CD4-positive, alpha-beta T cell treated with Interferon alpha-2 for 1 hour (primary cell): Measurements from ENCODE around the gene SLC6A18.
A peak's percentile ranks its signal among the peaks of the same experiment; 100 is the strongest.
"Not testable (repeated sequence)": the region's sequence is repeated elsewhere in the genome, so short reads cannot be mapped to it uniquely, and the experiment has no call there.

Source experiments
- DNase-seq, 2 donors: peaks; one replicate each; pipeline ENCODE4 v3.0.0-alpha.2; 2020 to 2022

Gene SLC6A18

DNA sequence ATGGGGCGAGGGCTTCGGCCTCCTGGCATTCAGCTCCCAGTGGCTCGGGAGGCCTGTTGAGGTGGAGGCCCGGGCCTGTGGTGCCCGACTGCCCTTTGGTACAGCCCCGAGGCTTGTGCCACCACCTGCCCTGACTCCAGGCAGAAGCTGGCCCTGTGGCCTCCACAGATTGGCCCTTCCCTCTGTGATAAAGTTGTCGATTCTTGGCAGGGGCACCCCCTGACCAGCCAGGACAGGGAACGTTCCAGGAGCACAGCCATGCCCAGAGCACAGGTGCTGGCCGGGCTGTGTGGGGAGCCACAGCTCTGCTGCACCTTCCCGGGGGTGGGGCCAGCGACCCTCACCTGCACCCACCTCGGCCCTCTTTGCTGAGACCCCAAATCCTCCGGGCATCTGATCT, 32.7 kb downstream of the SLC6A18 start:
- DNase-seq = no peak

DNA sequence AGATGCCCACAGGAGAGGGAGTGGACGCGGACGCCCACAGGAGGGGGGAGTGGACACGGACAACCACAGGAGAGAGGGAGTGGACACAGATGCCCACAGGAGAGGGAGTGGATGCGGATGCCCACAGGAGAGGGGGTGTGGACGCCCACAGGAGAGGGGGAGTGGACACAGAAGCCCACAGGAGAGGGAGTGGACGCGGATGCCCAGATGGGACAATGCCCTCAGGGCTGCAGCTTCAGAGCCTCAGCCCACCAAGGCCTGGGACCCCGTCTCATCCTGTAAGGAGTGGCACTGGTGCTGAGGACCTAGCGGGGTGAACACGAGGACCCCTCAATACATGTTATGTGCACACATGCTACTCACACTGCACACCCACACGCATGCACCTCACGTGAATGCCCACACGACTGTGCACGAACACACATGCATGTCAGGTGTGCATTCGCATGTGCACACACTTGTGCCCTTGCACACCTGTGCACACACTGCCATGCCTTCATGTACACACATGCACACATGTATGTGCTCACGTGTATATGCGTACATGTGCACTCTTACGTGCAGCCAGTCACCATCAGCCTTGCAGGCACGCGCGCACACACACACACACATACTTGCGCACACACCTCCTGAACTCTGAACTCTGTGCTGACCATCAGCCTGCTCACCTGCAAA, 34.8 kb downstream of the SLC6A18 start:
- no peak for DNase-seq

DNA sequence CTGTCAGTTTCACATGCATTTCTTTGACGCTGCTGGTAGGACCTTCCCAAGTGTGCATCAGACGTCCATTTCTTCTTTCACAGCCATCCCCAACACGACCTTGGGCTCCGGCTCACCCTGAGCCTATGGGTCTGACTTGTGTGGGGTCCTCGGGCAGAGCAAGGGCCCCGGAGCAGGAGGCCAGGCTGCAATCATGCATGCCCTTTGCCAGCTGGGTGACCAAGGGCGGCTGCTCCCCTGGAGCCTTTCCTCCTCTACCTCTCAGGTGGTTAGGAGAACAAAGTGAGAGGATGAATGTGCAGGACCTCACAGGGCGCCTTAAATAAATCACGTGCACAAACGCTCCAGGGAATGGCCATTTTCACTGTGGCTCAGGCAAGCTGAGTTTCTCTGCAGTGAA, 36.5 kb downstream of the SLC6A18 start:
- DNase-seq = no peak

GRCh38 chr5:1262381-1262780, 37.2 kb downstream of the SLC6A18 start:
- DNase-seq = no peak

- DNase-seq = no peak
These were observed 39.0 kb downstream of the SLC6A18 start for GRCh38 chr5:1264211-1264610.

GRCh38 chr5:1265026-1265425, 39.8 kb downstream of the SLC6A18 start:
- no peak for DNase-seq

DNA sequence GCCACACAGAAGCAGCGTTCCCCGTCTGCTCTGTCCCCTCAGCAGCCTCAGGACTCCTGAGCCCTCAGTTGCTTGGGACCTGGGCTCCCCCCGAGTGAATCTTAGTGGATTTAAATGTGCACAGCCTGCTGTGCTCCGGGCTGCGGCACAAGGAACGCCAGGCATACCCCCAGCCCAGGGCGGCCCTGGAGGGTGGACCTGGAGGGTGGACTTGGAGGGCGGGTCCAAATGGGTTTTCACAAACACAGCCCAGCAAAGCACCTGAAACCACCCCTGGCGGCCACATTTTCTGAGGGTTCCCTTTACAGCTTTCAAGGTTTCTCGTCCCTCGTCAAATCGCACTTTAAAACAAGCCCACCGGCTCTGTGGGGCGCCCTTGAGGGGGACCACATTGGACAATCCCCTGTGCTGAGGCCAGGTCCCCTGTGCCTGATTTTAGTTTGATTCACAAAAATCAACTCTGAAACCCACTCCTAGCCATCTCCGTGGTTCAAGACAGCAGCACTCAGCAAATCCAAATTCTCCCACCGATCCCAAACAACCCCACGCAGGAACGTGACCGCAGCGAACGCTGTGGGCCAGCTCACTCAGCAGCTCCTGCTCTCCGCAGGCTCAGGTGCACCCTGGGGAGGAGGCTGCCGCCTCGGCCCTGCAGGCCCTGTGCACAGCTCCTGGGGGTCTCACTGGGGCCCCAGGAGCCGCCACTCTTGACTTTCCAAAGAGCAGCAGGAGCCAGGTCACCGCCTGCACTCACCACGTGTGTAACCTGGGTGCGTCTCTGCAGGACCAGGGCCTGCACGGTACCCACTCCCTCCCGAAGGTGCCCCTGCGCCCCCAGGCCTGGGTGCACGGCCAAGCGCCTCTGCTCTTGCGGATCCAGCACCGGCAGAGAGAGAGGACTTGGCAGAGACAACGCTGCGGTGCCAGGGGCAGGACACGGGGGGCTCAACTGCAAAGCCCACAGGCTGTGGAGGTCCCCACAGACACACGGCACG, 40.6 kb downstream of the SLC6A18 start:
- no peak for DNase-seq

GRCh38 chr5:1266791-1267190, 41.6 kb downstream of the SLC6A18 start:
- no peak for DNase-seq

GRCh38 chr5:1267464-1267863, 42.3 kb downstream of the SLC6A18 start:
- DNase-seq = not testable (repeated sequence)

- DNase-seq = no peak
These were observed 42.9 kb downstream of the SLC6A18 start for GRCh38 chr5:1268056-1268455.

- peak in 1 of 2 donors; percentile 26 for DNase-seq
These were observed 43.5 kb downstream of the SLC6A18 start for GRCh38 chr5:1268666-1269065.

DNA sequence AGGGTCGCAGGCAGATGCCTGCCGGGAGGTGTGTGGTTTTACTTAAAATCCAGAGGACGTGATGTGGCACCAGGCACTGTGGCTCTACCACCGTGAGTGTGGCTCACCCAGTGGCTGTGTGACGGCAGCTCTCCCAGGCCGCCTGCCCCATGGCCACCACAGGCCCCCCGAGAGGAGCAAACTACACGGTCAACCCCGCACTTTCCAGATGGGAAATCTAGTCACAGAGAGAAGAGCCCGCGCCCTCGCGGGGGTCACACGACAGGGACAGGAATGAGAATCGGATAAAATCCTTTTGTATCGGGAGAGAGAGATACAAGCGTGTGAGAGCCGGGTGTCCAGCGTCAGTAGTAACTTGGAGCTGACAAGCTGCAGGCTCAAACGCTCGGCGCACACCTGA, 45.2 kb downstream of the SLC6A18 start:
- DNase-seq = no peak

GRCh38 chr5:1270933-1271914, 46.0 kb downstream of the SLC6A18 start:
- no peak for DNase-seq

- DNase-seq = no peak
These were observed 47.0 kb downstream of the SLC6A18 start for GRCh38 chr5:1272201-1272600.

DNA sequence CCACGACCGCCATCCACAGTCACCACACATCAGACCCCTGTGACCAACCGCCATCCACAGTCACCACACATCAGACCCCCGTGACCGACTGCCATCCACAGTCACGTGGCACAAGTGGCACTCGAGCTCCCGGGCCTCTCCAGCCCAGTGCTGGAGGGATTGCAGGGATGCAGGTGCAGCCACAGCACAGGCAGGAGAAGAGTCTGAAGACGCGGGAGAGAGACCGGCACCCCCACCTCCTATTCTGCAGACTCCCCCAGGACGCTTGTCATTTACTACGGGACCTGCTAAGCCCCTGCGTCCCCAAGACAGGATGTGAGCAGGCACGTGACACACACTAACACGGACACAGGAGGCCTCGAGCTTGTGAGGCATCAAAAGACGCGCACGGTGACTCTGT, 48.6 kb downstream of the SLC6A18 start:
- DNase-seq = no peak

DNA sequence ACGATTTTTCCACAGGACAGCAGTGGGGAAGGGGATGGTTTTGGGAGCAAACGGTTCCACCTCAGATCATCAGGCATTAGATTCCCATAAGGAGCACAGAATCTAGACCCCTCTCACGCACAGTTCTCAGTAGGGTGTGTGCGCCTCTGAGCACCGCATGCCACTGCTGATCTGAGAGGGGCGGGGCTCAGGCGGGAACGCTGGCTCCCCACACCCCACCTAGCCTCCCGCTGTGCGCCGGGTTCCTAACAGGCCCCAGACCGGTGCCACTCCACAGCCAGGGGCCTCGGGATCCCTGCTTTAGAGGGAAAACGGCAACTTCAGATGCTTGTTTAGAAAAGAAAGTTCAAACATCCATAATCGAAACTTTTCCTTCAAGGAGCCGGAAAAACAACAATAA, 49.3 kb downstream of the SLC6A18 start:
- no peak for DNase-seq

DNA sequence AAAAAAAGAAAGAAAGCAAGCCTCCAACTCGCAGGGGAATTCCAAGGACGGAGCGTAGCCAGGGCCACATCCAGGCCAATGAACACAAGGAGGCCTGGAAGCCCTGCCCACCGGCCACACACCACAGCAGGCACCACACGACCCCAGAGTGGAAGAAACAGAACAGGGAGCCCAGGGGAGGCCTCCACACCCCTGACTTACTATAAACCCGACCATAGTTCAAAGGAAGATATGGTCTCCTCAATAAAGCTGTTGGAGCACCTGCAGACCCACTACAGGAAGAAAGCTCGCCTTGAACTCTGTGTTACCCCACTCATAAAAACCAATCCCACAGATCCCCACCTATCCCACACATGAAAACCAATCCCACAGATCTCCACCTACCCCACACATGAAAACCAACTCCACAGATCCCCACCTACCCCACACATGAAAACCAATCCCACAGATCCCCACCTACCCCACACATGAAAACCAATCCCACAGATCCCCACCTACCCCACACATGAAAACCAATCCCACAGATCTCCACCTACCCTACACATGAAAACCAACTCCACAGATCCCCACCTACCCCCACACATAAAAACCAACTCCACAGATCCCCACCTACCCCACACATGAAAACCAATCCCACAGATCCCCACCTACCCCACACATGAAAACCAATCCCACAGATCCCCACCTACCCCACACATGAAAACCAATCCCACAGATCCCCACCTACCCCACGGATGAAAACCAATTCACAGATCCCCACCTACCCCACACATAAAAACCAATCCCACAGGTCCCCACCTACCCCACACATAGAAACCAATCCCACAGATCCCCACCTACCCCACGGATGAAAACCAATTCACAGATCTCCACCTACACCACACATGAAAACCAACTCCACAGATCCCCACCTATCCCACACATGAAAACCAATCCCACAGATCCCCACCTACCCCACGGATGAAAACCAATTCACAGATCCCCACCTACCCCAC, 50.5 kb downstream of the SLC6A18 start:
- not testable (repeated sequence) for DNase-seq

DNA sequence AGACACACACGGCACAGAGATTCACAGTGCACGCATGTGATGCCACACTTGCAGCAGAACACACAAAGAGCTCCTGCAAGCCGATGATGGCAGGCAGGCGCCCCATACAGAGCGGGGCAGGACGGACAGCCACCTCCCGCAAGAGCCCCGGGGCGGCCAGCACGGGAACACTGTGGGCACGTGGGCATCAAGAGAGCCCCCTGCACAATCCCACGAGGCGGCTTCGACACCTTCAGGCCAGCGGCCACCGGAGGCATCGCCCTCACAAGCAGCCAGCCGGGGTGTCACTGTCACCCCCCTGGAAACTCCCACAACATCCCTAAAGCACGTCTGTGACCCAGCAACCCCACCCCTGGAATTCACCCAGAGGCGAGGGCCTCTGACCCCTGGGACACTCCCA, 51.7 kb downstream of the SLC6A18 start:
- no peak for DNase-seq

DNA sequence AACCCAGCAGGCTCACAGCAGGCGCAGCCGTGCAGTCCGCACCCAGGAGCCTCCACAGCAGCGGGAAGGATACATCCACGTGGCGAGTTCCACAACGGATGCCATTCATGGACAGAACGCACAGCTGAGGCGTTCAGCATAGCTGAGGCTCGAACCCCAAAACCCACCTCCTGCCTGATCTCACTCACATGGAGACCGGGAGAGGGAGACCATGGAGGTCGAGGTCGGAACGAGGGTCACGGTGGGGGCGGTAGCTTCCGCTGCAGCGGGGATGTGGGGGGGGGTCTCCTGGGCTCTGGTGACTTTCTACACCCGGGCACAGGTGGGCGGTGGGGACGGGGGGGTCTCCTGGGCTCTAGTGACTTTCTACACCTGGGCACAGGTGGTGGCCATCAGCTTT, 52.1 kb downstream of the SLC6A18 start:
- no peak for DNase-seq

GRCh38 chr5:1277781-1278180, 52.6 kb downstream of the SLC6A18 start:
- no peak for DNase-seq

GRCh38 chr5:1278216-1278615, 53.0 kb downstream of the SLC6A18 start:
- DNase-seq = no peak
